NCI-H1105 (cell line): ENCODE results near the gene SENP2.
A peak's percentile ranks its signal among the peaks of the same experiment; 100 is the strongest.
"Not testable (repeated sequence)": the region's sequence is repeated elsewhere in the genome, so short reads cannot be mapped to it uniquely, and the experiment has no call there.

Source experiments
- DNase-seq: peaks from one replicate; lab custom pipeline; 2025; lab: John Stamatoyannopoulos, UW

The SENP2 gene

DNA sequence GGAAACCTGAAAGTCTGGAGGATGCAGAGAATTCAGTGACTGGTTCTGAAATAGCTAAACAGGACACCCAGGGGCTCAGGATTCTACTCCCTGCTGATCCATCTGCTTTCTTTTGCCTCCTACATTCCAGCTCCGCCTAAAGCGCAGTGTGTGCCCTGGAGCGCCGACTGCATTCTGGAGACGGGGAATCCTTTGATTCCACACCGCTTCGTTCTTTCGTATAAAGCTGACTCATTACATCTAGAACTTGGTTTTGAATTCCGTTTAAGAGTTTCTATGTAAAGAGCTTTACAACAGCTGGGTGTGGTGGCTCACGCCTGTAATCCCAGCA, 61.8 kb downstream of the SENP2 start:
- no peak for DNase-seq

DNA sequence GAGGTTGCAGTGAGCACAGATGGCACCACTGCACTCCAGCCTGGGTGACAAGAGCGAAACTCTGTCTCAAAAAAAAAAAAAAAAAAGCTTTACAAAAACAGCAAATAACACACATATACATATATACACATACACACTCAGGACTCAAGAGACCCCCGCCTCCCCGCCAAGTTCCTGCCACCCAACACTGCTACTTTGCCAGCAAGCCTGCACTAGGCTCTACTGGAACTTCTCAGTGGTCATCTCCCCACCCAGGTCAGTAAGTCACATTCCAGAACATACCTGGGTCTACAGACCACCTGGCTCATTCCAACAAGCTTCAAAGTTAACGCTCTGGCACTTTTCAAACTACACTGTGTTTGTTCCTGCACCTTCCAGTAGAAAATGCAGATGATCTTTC, 62.3 kb downstream of the SENP2 start:
- no peak for DNase-seq

DNA sequence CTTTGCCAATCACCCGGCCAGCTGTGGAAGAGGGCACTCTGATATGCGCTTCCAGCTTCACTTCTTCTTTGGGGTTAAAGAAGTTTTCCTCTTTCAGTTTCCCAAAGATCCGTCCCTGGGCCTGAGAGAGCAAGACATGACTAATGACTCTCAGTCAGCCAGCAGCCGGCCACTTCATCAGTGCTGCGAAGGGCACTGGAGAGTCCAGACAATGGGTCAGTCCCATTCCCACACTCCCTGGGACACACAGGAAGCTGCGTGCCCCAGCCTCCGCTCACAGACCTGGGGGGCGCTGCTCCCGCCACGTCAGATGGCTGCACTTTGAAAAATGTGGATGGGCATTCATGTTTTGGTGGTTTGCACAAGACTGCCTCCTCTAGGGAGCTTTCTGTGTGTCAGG, 63.3 kb downstream of the SENP2 start:
- DNase-seq, result no peak

DNA sequence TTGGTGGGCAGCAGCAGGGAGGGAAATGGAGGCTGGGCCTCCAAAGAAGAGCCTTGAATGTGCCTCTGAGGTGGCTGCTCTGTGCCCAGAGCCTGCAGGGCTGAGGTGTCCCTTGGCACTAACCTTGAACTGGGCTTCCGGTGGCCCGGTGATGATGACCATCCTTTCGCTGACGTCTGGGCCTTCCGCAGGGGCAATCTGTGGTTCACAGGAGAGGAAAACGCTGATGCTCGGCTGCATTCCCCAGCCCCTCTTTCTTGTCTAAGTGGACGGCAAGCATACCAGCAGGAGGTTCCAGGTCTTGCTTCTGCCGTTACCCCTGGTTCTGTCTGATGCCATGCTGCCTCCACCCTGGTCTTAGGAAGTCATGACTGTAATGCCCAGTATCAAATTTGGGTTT, 65.9 kb downstream of the SENP2 start:
- no peak for DNase-seq

DNA sequence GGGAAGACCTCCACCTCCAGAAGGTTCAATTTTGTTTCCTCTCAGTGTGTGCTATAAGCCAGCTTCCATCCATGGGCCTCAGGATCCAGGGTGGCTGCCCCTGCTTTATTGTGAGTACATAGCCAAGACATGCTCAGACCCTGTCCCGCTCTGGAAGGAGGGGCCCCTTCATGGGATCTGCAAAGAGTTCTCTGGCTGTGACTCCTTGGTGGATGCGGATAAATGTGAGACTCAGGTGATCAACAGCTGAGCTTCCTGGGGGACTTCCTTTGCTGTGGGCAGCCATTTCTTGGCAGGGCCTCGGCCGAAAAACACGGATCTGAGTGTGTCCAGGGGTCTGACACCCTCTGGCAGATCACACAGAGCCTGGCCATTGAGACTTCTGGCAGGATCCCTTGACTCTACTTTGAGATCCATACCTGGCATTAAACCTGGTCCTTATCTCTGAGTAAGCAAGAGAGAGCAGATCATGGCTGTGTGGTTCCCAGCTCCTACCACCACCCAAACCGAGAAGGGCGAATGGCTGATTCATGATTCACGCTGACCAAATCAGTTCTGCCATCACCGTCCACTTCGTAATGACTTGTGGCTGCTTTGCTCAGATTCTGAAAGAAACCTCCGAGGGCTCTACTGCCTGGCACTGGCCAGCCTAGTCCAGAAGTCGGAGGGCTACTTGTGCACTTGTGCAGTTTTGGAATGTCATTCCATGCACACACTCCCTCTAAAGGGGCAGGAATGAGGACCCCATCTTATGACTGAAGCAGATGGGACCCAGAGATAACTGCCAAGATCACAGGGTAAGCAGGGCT, 68.1 kb downstream of the SENP2 start:
- no peak for DNase-seq

DNA sequence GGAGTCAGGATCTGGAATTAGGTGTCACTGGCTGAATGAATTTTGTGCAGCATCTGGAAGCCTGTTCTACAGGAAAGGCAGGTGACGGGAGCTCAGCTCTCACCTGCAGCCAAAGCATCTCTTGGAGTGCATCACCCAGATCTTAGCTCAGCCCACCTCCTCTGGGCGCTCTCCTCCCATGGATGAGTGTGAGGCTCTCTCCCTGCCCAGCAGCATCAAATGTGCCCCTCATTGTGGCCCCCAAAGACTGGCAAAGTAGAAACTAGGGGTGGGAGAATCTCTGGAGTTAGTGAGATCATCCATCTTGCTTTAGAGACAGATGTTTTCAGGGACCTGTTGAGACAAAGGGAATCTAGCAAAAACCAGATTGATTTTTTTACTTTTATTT, 68.7 kb downstream of the SENP2 start:
- no peak for DNase-seq

DNA sequence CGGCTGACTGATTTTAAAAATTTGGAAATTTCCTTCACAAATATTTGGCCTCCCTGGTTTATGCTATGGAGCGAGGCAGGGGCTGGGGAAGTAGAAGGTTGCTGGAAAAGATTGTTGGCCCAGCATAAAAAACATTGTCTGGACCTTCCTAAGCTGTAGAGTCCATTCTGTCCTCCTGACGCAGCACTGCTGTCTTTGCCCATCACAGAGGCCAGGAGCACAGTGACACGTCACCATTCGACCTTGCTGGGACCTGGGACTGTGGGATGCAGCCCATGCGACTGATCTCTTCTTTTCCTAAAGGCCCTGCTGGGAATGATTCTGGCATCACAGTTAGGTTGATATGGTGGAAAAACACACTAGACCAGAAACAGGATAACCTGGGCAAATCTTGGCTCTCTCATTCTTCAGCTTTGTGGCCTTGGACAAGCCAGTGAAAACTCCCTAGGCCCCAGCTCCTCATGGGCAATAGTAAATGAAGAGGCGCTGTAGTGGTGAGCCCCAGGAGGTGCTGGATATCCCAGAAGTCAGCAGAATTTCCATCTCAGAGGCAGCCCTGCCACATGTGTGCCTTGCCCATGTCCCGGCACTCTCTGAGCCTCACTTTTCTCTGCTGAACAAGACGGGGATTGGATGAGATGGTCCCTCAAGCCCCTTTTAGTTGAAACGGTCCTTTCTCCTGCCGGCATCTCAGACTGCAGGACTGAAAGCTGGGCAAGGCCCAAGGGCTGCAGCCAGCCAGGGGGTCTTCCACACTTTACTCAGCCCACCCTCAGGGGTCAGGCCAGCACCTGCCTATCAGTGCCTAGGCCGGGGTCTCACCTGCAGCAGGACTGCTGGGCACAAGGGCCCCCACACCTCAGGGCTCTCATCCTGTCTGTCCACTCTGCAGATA, 69.6 kb downstream of the SENP2 start:
- DNase-seq, result no peak

DNA sequence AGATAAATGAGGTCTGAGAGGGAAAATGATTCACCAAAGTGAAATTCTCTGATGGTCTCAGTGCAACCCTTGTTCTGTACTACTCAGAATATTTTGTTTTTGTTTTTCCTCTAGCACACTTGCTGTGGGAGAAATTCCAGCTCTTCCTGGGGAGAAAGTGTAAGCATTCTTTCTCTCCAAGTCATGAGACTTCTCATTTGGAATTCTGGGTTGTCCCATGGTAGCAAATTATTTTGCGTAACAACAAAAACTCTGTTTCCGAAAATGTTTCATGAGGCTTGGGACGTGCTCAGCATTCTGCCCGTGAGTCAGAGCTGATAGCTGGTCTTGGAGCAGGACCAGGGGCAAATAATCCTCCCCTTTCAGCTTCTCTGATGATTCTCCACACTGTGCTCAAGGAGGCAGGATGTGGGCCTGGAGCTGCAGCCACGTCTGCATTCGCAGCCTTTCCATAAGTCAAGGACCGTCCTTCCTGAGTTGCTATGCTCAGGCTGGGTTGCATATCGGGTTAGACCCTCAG, 70.3 kb downstream of the SENP2 start:
- DNase-seq, result no peak

DNA sequence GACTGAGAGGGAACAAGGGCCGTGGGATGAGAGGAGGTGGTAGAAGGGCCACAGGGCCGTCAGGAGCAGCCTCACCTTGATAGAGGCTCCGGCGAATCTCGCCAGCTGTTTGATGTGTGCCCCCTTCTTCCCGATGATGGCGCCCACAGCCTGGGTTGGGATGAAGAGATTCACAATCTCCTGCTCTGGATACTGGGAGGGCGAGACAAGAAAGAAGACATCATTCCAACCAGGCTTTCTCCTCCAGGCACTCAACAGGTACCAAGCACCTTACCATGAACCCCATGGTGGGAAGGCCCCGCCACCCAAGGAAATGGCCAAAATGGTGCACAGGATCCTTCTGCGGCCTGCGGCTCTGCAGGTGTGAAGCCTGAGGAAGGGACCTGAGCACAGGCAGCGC, 71.1 kb downstream of the SENP2 start:
- no peak for DNase-seq

DNA sequence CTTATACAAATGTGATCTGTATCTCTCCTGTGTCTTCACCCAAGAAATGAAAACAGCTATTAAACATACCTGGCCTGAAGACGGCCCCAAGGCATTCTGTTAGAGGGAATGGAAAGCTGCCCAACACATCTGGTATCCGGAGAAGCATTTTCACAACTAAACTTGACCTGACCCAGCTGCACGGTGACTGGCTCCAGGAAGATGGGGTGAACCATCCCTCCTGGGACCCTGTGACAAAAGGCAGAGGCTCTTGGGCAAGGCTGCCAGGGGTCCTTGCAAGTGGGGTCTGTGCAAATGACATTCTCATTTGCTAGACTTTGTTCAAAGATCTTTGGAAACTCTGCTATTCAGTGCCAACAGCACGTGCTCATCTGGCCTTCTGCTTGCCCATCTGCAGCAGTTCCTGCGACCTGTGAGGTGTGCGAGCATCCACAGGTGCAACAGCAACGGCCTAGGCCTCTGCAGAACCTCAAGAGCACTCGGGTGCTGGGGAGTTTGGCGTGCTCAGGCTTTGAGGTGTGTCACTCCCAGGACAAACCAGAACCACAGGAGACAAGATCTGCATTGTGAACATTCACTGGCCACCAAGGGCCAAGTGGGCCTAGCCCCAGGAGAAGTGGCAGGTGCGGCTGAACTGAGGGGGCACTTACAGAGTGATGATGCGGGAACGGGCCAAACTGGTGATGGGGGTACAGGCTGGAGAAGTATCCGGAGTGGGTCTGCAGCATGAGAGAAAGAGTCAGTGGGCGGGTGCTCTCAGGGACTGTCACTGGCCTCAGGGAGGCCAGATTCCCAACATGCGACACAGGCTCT, 71.8 kb downstream of the SENP2 start:
- no peak for DNase-seq

DNA sequence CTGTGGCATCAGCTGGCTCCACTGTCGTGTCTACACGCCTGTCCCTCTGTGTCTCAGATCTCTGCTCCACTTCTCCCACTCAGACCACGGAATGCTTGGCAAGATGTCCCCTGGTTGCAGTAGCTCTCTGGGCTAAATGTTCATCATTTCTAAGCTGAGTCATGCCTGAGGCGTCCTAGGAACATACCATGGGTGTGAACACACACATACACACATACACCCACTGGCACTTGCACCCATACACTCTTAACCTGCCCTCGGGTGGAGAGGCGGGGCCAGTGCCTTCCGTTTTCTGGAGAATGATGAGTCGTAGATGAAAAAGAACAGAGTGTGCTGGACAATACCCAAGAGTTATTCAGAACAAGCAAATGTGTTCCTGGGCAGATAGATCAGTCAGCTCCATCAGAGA, 72.4 kb downstream of the SENP2 start:
- no peak for DNase-seq

DNA sequence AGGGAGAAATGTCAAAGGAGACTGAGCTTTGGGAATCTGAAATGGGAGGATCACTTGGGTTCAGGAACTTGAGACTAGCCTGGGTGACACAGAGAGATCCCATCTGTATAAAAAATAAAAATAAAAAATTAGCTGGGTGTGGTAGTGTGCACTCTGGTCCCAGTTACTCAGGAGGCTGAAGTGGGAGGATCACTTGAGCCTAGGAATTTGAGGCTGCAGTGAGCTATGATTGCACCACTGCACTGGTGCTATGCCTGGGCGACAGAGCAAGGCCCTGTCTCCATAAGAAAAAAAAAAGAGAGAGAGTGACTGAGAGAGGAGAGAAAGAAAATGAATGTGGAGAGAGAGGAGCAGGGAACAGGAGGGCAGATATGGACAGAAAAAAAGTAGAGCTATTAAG, 72.8 kb downstream of the SENP2 start:
- no peak for DNase-seq

DNA sequence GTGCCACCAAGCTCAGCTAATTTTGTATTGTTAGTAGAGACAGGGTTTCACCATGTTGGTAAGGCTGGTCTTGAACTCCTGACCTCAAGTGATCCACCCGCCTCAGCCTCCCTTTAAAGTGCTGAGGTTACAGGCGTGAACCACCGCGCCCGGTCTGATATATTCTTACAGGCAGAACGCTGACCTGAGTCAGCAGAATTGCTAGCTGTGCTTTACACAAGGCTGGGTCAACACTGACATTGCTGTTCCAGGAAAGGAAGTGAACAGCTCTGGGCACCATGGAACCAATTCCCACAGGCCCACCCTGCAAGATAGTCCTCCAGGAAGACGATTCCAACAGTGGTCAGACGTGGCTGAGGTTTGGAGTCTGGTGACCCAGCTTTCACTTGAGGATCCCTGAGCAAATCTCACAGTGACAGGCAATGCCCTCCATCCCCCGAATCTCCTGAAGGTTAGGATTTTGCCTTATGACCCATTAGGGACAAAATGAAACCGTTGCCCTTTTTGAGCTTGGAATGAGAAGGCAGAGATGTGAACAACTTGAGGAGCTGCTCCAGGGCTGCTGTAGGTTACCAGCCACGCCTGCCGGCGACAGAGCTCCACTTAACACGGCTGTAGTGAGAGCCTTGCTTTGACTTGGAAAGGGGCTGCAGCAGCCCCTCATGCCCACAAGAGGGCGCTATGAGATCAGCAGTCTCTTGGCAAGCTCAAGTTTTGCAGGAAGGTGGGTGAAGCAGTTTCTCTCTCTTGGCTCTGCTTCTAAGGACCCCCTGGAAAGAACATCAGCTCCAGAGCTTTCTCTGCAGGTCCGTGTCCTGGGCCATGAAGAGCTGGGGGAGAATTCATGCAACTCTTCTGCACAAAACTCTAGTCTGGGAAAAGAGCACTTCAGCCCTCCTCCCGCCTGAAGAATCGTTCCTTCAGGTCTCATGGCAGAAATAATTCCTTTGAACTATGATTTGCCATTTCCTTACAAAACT, 74.1 kb downstream of the SENP2 start:
- peak; percentile 81 for DNase-seq

DNA sequence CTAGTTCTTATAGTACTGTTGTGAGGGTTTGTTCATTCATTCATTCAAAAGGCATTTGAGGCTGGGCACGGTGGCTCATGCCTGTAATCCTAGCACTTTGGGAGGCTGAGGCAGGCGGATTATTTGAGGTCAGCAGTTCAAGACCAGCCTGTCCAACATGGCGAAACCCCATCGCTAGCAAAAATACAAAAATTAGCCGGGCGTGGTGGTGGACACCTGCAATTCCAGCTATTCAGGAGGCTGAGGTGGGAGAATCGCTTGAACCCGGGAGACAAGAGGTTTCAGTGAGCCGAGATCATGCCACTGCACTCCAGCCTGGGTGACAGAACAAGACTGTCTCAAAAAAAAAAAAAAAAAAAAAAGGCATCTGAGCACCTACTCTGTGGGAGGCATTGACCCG, 75.2 kb downstream of the SENP2 start:
- DNase-seq, result not testable (repeated sequence)

DNA sequence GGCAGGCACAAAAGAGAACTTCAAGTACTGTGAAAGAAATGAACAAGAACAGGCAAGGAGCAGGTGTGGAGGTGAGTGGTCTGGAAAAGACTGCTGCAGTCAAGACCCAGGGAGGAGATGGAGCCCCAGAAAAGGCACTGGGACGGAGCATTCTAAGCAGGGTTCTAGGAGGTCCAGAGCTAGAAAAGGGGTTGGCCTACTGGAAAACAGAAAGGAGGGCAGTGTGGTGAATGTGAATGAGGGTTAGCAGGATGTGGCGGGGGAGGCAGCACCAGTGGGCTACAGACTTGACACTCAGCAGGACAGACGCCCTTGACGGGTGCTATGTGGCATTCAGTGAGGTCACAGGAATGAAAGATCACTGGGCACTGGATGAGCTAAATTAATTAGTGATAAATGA, 75.7 kb downstream of the SENP2 start:
- no peak for DNase-seq

DNA sequence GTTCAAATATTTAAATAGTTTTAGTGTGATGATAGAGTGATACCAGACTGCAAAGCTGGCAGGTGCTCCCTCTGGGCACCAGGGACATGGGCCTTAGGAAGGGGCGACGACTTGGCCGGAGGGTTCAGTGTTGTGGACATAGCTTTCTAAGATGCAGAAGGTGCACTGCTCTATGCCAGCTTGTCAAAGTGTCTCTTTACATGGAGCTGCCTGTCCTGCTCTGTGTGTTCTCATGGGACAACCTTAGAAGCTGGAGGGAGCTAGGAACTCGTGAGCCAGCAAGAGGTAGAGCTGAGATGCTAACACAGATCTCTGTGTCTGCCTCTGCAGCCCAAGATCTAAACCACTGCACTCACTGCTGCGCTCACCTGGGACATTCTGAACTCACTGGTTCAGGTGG, 77.8 kb downstream of the SENP2 start:
- no peak for DNase-seq

DNA sequence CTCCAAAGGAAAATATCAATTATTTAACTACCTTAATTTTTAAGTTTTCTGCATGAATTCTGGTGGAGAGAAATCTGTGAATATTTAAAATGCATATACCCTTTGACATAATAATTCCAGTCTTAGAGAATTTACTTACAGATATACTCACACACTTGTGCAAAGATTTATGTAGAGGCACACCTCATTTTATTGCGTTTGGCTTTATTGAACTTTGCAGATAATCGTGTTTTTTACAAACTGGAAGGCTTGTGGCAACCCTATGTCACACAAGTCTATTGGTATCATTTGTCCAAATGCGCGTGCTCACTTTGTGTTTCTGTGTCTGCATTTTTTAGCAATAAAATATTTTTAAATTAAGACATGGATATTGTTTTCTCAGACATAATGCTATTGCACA, 81.5 kb downstream of the SENP2 start:
- DNase-seq, result no peak

DNA sequence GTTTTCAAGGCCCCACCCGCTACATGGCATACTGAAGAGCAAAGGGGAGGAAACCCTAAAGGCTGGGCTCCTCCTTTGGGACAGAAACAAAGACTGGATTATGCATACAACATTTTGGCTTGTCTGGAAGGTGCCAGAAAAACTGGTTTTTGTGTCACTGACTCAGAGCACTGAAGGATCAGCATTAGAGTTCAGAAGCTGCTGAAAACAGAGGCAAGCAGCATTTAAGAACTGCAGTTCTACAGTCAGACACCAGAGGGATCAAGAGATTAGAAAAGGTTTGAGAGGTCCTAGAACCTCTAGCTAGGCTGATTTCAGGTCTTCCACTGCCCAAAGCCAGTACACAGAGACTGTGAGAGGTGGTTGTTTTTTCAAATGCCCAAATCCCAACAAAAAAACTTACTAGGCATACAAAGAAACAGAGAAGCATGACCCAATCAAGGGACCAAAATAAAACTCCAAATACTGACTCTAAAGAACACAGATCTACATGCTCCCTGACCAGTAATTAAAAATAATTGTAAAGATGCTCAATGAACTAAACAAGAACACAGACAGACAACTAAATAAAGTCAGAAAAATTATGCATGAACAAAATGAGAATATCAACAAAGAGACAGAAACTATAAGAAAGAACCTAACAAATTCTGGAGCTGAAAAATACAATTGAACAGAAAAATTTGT, 91.2 kb downstream of the SENP2 start:
- peak; percentile 67 for DNase-seq

DNA sequence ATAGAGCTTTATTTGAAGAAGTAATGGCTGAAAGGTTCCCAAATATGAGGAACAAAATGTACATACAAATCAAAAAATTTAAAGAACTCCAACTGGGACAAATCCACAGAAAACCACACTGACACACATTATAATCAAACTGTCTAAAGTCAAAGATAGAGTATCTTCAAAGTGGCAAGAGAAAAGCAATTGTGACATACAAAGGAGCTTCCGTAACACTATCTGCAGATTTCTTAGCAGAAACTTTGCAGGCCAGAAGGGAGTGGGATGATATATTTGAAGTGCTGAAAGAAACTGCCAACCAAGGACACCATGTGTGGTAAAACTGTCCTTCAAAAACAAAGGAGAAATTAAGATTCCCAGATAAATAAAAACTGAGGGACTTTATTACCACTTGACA, 91.9 kb downstream of the SENP2 start:
- no peak for DNase-seq

DNA sequence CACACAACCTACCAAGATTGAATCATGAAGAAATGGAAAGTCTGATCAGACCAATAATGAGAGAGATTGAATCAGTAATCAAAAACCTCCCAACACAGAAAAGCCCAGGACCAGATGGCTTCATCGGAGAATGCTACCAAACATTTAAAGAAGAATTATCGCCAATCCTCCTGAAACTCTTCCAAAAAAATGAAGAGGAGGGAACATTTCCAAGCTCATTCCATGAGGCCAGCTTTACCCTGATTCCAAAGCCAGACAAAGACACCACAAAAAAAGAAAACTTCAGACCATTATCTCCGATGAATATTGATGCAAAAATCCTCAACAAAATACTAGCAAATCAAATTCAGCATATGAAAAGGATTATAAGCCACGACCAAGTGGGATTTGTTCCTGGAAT, 94.1 kb downstream of the SENP2 start:
- no peak for DNase-seq
